ENCODE measurements around the gene IARS1.

IARS1 gene

GRCh38 chr9:92265154-92265553 is 28.3 kb downstream of the IARS1 start:
- TF ChIP-seq, protein P1, sequence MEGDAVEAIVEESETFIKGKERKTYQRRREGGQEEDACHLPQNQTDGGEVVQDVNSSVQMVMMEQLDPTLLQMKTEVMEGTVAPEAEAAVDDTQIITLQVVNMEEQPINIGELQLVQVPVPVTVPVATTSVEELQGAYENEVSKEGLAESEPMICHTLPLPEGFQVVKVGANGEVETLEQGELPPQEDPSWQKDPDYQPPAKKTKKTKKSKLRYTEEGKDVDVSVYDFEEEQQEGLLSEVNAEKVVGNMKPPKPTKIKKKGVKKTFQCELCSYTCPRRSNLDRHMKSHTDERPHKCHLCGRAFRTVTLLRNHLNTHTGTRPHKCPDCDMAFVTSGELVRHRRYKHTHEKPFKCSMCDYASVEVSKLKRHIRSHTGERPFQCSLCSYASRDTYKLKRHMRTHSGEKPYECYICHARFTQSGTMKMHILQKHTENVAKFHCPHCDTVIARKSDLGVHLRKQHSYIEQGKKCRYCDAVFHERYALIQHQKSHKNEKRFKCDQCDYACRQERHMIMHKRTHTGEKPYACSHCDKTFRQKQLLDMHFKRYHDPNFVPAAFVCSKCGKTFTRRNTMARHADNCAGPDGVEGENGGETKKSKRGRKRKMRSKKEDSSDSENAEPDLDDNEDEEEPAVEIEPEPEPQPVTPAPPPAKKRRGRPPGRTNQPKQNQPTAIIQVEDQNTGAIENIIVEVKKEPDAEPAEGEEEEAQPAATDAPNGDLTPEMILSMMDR (IDR thresholded peaks at IDR 0.05; ENCODE audit: low read depth, low read length), result no peak
- H3K4me3 ChIP-seq (ENCODE audit: low read depth, low read length), result no peak overlapping the region

DNA sequence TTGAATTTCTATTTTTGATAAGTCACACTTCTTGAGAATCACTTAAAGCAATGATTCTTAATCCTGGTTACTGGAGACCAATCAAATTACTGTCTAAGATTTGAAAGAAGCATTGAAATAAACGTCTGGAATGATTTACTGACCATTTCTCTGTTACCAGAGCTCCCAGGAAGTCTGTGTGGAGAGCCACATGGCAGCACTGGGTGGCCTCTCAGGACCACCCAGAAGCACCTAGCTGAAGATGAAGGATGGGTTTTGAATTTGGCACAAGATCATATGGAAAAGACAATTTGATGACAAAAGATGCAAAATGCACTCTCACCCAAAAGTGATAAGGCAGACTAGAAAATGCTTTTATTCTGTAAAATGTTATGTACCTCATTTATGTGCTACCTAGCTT is 30.4 kb downstream of the IARS1 start:
- TF ChIP-seq, protein P1 (IDR thresholded peaks at IDR 0.05; ENCODE audit: low read depth, low read length), result no peak
- H3K4me3 ChIP-seq (ENCODE audit: low read depth, low read length), result no peak overlapping the region

- H3K4me3 ChIP-seq (ENCODE audit: low read depth, low read length), result no peak overlapping the region
- TF ChIP-seq, protein P1 (IDR thresholded peaks at IDR 0.05; ENCODE audit: low read depth, low read length), result no peak
Measured at GRCh38 chr9:92257327-92257726, 36.2 kb downstream of the IARS1 start.

- no peak overlapping the region for H3K4me3 ChIP-seq (ENCODE audit: low read depth, low read length)
- TF ChIP-seq, protein P1 (IDR thresholded peaks at IDR 0.05; ENCODE audit: low read depth, low read length), result no peak
Measured at GRCh38 chr9:92254381-92255337, 38.8 kb downstream of the IARS1 start.

- TF ChIP-seq, protein P1 (IDR thresholded peaks at IDR 0.05; ENCODE audit: low read depth, low read length), result no peak
- H3K4me3 ChIP-seq (ENCODE audit: low read depth, low read length), result no peak overlapping the region
Measured at GRCh38 chr9:92253656-92254055, 39.8 kb downstream of the IARS1 start.

GRCh38 chr9:92247981-92248380 is 45.5 kb downstream of the IARS1 start:
- TF ChIP-seq, protein P1 (IDR thresholded peaks at IDR 0.05; ENCODE audit: low read depth, low read length), result no peak
- H3K4me3 ChIP-seq (ENCODE audit: low read depth, low read length), result no peak overlapping the region

GRCh38 chr9:92247296-92247695 is 46.2 kb downstream of the IARS1 start:
- TF ChIP-seq, protein P1 (IDR thresholded peaks at IDR 0.05; ENCODE audit: low read depth, low read length), result no peak
- no peak overlapping the region for H3K4me3 ChIP-seq (ENCODE audit: low read depth, low read length)

Data from WI38 (cell line).